ENCODE measurements around the gene C9orf43.

Gene C9orf43

GRCh38 chr9:113471143-113471542 lies 60.6 kb downstream of the C9orf43 start:
- no peak for DNase-seq

DNA sequence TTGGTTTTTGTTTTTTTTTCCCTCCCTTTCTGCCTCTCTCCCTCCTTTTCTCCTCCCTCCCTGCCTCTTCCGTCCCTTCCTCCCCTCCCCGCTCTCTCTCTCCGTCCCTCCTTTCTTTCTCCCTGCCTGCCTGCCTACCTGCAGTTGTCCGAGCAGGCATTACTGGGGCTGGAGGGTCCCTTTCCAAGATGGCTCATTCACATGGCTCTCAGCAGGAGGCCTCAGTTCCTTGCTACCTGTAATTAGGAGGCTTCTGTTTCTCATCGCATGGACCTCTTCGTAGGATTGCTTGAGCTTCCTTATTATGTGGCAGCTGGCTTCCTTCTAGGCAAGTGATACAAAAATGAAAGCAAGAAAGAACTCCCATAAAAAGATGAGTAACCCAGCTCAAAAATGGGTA lies 61.0 kb downstream of the C9orf43 start:
- no peak for DNase-seq

GRCh38 chr9:113472199-113472598 lies 61.7 kb downstream of the C9orf43 start:
- DNase-seq: no peak

DNA sequence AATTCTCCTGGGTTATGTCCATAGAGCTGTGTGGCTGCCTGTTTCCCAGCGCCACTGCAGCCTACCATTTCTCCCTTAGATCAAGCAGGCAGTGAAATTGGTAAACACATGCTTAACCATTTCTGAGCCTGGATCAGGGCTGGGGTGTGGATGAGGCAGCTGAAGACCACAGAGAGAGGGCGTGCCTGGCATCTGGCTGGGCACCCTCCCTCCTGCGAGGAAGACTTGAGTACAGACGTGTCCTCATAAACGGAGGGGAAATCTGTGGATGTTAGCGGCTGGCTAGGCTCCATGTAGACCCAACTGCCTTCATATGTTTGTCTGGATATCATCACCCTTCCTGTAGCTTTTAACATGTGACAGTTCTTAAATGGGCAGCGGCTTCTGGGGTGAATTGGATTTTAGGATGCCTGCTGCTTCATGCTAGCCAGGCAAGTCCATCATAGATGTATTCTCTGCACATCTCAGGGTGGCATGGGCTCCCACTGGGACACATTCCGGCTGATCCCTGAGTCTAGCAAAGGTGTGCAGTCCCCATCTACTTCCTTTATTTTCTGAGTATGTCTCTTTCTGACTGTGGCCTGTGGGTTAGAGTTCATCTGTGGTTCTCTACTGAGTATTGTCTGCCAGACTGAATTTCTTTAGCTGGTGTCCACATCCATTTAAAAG lies 63.9 kb downstream of the C9orf43 start:
- no peak for DNase-seq

DNA sequence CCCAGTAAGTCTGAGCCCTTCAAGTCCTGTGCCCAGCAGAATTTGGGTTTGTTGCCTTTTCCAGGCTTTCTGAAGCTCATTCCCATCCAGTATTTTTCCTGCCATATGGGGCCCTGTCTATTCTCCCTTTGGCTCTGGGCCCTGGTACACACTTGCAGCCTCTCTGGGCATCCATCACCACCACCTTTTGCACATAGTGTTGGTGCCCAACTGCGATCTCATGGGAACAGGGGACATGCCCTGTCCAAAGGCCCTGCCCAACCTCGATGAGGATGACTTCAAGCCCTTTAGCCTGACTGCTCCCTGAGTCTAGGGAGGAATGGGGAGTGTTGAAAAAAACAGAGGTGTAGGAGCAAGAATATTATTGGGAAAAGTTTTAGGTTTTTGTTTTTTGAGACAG lies 64.5 kb downstream of the C9orf43 start:
- DNase-seq: no peak

- no peak for DNase-seq
These were observed 65.4 kb downstream of the C9orf43 start for GRCh38 chr9:113475992-113476391.

DNA sequence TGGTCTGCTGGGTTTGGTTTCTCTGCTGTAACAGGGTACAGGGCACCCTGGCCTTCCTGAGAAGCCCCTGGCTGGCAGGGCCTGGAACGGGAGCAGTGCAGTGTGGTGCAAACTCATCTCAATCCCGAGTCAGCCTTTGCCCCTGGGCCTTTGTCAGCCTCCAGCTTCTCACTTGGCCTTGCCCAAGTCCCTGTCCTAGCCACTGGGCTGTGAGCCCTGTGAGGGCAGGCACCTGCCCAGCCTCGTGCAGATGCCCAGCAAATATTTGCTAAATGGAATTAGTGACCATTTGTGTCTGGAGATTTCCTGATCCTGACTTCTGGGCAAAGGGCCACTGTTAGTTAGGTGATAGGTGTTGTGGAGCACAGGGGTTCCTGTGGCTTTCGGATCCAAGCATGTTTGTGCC lies 66.0 kb downstream of the C9orf43 start:
- no peak for DNase-seq

DNA sequence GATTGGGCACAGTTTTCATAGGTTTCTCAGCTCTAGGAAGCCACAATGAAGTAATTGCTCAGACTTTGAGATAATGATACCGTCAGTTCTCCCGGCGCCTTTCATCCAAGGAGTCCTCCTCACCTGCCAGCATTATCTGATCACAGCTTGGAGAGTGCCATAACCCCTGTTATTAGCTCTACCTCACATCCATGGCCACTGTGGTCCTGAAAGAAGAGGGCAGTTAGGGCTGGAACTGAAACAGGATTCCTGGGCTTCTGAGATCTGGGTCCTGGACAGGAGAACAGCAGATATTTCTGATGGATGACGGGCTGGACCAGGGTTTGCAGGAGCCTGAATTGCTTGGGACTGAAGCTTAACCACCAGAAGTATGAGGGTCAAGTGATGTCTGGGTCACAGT lies 66.5 kb downstream of the C9orf43 start:
- DNase-seq: no peak

- no peak for DNase-seq
These were observed 67.1 kb downstream of the C9orf43 start for GRCh38 chr9:113477661-113478060.

- no peak for DNase-seq
These were observed 68.7 kb downstream of the C9orf43 start for GRCh38 chr9:113479174-113479621.

Data from retina (tissue), 1 donor.